ENCODE results near the gene ZNF391. TPM values are rescaled to one million over a fixed set of nuclear protein-coding genes. Genes with fewer than 3 reads are reported as not detected.

Gene ZNF391
- total and polyA plus RNA-seq, 4 donors, result 0.14 to 0.61 (median 0.27) TPM

DNA sequence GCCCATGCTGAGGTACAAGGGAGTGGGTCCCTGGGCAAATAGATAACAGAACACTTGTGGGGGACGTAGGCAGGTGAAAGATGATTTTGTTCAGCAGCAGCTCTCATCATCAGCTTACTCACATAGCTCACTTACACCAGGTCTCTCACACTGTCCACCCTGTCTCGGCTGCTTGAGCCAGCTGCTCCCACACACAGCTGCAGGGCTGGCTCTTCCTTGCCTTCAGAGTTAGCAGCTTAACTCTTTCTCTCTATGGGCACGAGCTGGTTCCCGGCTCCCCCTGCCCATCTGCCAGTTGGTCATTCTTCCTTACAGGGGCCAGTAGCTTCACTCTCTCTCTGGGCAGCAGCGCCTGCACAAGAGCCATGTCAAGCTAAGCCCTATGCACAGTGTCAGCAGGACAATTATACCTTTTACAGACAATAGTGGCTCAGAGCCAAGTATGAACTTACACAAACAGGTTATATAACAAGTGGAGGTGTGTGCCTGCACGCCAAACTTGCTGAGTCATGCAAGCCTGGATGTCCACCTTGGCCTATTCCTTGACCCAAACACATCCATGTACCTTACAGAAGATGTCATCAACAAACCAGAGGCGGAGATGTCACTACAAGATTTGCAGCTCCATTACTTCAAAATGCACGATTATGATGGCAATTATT lies 18.7 kb downstream of the ZNF391 start:
- no peaks in the 10 kb centered on the region for H3K27me3 ChIP-seq (ENCODE audit: control insufficient read depth in 4 of 4, insufficient read depth in 4 of 4, low read length in 3 of 4)
- no peaks in the 10 kb centered on the region for H3K36me3 ChIP-seq (ENCODE audit: control insufficient read depth in 4 of 4, insufficient read depth in 3 of 4, low read depth in 1 of 4, low read length in 3 of 4)
- 70% methylated on average over 8 of the region's 8 CpGs for WGBS
- TF ChIP-seq HNF4G (IDR thresholded peaks at IDR 0.05) (no peak), RXRA (IDR thresholded peaks at IDR 0.05) (no peak), FOXA1 (IDR thresholded peaks at IDR 0.05) (no peak), NR2F2 (IDR thresholded peaks at IDR 0.05) (no peak), TAF1 (conservative IDR thresholded peaks at IDR 0.05) (no peak), SP1 (IDR thresholded peaks at IDR 0.05) (no peak), ATF3 (IDR thresholded peaks at IDR 0.05) (no peak), YY1 (IDR thresholded peaks at IDR 0.05) (no peak), RAD21 (IDR thresholded peaks at IDR 0.05) (no peak), FOXA2 (IDR thresholded peaks at IDR 0.05) (no peak), GABPA (IDR thresholded peaks at IDR 0.05 in 1 of 2, conservative IDR thresholded peaks at IDR 0.05 in 1 of 2) (no peak)
- TF ChIP-seq, protein P1, sequence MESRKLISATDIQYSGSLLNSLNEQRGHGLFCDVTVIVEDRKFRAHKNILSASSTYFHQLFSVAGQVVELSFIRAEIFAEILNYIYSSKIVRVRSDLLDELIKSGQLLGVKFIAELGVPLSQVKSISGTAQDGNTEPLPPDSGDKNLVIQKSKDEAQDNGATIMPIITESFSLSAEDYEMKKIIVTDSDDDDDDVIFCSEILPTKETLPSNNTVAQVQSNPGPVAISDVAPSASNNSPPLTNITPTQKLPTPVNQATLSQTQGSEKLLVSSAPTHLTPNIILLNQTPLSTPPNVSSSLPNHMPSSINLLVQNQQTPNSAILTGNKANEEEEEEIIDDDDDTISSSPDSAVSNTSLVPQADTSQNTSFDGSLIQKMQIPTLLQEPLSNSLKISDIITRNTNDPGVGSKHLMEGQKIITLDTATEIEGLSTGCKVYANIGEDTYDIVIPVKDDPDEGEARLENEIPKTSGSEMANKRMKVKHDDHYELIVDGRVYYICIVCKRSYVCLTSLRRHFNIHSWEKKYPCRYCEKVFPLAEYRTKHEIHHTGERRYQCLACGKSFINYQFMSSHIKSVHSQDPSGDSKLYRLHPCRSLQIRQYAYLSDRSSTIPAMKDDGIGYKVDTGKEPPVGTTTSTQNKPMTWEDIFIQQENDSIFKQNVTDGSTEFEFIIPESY (IDR thresholded peaks at IDR 0.05), result no peak
- TF ChIP-seq, protein P2, sequence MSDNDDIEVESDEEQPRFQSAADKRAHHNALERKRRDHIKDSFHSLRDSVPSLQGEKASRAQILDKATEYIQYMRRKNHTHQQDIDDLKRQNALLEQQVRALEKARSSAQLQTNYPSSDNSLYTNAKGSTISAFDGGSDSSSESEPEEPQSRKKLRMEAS (IDR thresholded peaks at IDR 0.05), result no peak
- TF ChIP-seq, protein P3, sequence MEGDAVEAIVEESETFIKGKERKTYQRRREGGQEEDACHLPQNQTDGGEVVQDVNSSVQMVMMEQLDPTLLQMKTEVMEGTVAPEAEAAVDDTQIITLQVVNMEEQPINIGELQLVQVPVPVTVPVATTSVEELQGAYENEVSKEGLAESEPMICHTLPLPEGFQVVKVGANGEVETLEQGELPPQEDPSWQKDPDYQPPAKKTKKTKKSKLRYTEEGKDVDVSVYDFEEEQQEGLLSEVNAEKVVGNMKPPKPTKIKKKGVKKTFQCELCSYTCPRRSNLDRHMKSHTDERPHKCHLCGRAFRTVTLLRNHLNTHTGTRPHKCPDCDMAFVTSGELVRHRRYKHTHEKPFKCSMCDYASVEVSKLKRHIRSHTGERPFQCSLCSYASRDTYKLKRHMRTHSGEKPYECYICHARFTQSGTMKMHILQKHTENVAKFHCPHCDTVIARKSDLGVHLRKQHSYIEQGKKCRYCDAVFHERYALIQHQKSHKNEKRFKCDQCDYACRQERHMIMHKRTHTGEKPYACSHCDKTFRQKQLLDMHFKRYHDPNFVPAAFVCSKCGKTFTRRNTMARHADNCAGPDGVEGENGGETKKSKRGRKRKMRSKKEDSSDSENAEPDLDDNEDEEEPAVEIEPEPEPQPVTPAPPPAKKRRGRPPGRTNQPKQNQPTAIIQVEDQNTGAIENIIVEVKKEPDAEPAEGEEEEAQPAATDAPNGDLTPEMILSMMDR (IDR thresholded peaks at IDR 0.05; ENCODE audit: low read depth, low read length, missing input control), result no peak
- H3K9ac ChIP-seq (ENCODE audit: low read depth in 1 of 2, low read length in 2 of 2), result no peak overlapping the region
- H3K4me1 ChIP-seq (ENCODE audit: control insufficient read depth in 4 of 4, insufficient read depth in 4 of 4, low read length in 3 of 4), result no peaks in the 10 kb centered on the region
- H3K27ac ChIP-seq (ENCODE audit: low read depth in 1 of 2, low read length in 2 of 2), result no peak overlapping the region
- peaks cover 0 to 10% (median 4%) of the 10 kb centered on the region in 4 donors for H3K9me3 ChIP-seq (ENCODE audit: control insufficient read depth in 4 of 4, low read length in 3 of 4)
- no peak for DNase-seq (ENCODE audit: low spot score)
- no peak overlapping the region for H3K4me3 ChIP-seq (ENCODE audit: low read depth in 1 of 3, low read length in 3 of 3)

DNA sequence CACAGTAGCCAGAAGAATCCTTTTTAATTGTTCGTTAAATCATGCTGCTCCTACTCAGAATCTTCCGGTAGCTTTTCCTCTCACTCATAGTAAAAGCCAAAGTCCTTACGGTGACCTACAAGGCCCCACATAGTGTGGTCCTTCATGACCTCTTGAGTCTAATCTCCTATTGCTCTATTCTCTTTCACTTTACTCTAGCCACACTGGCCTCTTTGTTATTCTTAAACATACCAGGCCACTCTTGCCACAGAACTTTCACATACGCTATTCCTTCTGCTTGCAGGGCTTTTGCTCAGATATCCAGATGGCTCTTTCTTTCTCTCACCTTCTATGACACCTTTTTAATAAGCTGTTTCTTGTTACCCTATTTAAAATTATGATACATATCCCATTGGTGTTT lies 25.7 kb downstream of the ZNF391 start:
- Histone ChIP-seq H3K9ac (ENCODE audit: low read depth in 1 of 2, low read length in 2 of 2) (no peak overlapping the region), H3K9me3 (ENCODE audit: control insufficient read depth in 4 of 4, low read length in 3 of 4) (peaks cover 2 to 14% (median 6%) of the 10 kb centered on the region in 4 donors), H3K27ac (ENCODE audit: low read depth in 1 of 2, low read length in 2 of 2) (no peak overlapping the region), H3K27me3 (ENCODE audit: control insufficient read depth in 4 of 4, insufficient read depth in 4 of 4, low read length in 3 of 4) (peaks cover 0 to 5% (median 0%) of the 10 kb centered on the region in 4 donors), H3K36me3 (ENCODE audit: control insufficient read depth in 4 of 4, insufficient read depth in 3 of 4, low read depth in 1 of 4, low read length in 3 of 4) (no peaks in the 10 kb centered on the region), H3K4me3 (ENCODE audit: low read depth in 1 of 3, low read length in 3 of 3) (no peak overlapping the region), H3K4me1 (ENCODE audit: control insufficient read depth in 4 of 4, insufficient read depth in 4 of 4, low read length in 3 of 4) (no peaks in the 10 kb centered on the region)
- TF ChIP-seq EGR1 (IDR thresholded peaks at IDR 0.05; ENCODE audit: low read depth in 2 of 2), result no peak
- TF ChIP-seq REST (IDR thresholded peaks at IDR 0.05), result no peak
- no peak for TF ChIP-seq YY1 (IDR thresholded peaks at IDR 0.05)
- TF ChIP-seq, protein P1 (IDR thresholded peaks at IDR 0.05), result no peak
- TF ChIP-seq NR2F2 (IDR thresholded peaks at IDR 0.05), result no peak
- no peak for TF ChIP-seq RAD21 (IDR thresholded peaks at IDR 0.05)
- no peak for TF ChIP-seq HNF4G (IDR thresholded peaks at IDR 0.05)
- no peak for TF ChIP-seq RXRA (IDR thresholded peaks at IDR 0.05)
- TF ChIP-seq JUND (IDR thresholded peaks at IDR 0.05), result no peak
- no peak for TF ChIP-seq TAF1 (conservative IDR thresholded peaks at IDR 0.05)
- TF ChIP-seq, protein P2 (IDR thresholded peaks at IDR 0.05), result no peak
- no peak for TF ChIP-seq FOXA1 (IDR thresholded peaks at IDR 0.05)
- 73% methylated on average over 4 of the region's 4 CpGs for WGBS
- DNase-seq (ENCODE audit: low spot score), result no peak

Measured in liver (tissue), 9 donors.